Measurements from ENCODE around the gene ASPHD2. TPM values are rescaled to one million over a fixed set of nuclear protein-coding genes. Genes with fewer than 3 reads are reported as not detected.

The ASPHD2 gene
- total RNA-seq, 1 donor from 2014 or later, result 1.7 TPM

Other genes starting within 250 kb of the ASPHD2 start
- 39.7 TPM for gene HPS4, start 54.5 kb downstream of the ASPHD2 start, total RNA-seq (ENCODE audit: insufficient read depth, low replicate concordance)
- 3.6 TPM for gene SRRD, start 54.6 kb downstream of the ASPHD2 start, total RNA-seq (ENCODE audit: insufficient read depth, low replicate concordance)
- gene TFIP11, start 83.2 kb downstream of the ASPHD2 start, total RNA-seq (ENCODE audit: insufficient read depth, low replicate concordance), result 42.6 TPM
- 9.9 TPM for gene TPST2, start 160.9 kb downstream of the ASPHD2 start, total RNA-seq (ENCODE audit: insufficient read depth, low replicate concordance)
- gene CRYBB1, start 188.8 kb downstream of the ASPHD2 start, total RNA-seq (ENCODE audit: insufficient read depth, low replicate concordance), result 0.72 TPM
- not detected for gene CRYBA4, start 192.7 kb downstream of the ASPHD2 start, total RNA-seq (ENCODE audit: insufficient read depth, low replicate concordance)
- 3.6 TPM for gene MIAT, start 228.3 kb downstream of the ASPHD2 start, total RNA-seq (ENCODE audit: insufficient read depth, low replicate concordance)